ENCODE measurements around the gene KHDC3L.

The KHDC3L gene

DNA sequence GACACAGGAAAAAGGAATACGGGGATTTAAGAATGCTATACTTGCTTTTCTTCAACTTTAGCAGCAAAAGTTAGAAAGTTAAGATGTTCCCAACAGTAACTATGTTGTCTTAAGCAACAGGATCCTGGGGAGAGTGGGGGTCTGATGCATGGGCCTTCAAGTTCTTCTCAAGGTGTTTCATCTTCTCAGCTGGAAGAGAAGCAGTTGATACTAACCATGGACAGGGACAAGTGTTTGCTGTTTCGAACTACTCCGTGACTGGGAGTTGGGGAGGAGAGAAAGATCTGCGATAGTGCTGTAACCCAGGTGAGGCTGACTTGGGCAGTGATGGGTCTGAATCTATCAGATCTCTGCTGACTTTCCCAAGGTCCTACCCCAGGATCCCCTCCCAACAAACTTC, 6.2 kb downstream of the KHDC3L start:
- TF ChIP-seq TEAD4 (IDR thresholded peaks at IDR 0.05) = no peak
- no peak for TF ChIP-seq ZBTB7A (IDR thresholded peaks at IDR 0.05; ENCODE audit: low read depth)
- no peak for TF ChIP-seq YY1 (IDR thresholded peaks at IDR 0.05; ENCODE audit: low read depth)
- TF ChIP-seq CEBPB (IDR thresholded peaks at IDR 0.05) = no peak
- TF ChIP-seq EGR1 (IDR thresholded peaks at IDR 0.05) = no peak
- TF ChIP-seq, protein P1, sequence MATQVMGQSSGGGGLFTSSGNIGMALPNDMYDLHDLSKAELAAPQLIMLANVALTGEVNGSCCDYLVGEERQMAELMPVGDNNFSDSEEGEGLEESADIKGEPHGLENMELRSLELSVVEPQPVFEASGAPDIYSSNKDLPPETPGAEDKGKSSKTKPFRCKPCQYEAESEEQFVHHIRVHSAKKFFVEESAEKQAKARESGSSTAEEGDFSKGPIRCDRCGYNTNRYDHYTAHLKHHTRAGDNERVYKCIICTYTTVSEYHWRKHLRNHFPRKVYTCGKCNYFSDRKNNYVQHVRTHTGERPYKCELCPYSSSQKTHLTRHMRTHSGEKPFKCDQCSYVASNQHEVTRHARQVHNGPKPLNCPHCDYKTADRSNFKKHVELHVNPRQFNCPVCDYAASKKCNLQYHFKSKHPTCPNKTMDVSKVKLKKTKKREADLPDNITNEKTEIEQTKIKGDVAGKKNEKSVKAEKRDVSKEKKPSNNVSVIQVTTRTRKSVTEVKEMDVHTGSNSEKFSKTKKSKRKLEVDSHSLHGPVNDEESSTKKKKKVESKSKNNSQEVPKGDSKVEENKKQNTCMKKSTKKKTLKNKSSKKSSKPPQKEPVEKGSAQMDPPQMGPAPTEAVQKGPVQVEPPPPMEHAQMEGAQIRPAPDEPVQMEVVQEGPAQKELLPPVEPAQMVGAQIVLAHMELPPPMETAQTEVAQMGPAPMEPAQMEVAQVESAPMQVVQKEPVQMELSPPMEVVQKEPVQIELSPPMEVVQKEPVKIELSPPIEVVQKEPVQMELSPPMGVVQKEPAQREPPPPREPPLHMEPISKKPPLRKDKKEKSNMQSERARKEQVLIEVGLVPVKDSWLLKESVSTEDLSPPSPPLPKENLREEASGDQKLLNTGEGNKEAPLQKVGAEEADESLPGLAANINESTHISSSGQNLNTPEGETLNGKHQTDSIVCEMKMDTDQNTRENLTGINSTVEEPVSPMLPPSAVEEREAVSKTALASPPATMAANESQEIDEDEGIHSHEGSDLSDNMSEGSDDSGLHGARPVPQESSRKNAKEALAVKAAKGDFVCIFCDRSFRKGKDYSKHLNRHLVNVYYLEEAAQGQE (IDR thresholded peaks at IDR 0.05; ENCODE audit: low read depth) = no peak
- no peak for TF ChIP-seq EP300 (IDR thresholded peaks at IDR 0.05; ENCODE audit: borderline replicate concordance)
- TF ChIP-seq, protein P2, sequence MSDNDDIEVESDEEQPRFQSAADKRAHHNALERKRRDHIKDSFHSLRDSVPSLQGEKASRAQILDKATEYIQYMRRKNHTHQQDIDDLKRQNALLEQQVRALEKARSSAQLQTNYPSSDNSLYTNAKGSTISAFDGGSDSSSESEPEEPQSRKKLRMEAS (IDR thresholded peaks at IDR 0.05) = no peak
- TF ChIP-seq, protein P3, sequence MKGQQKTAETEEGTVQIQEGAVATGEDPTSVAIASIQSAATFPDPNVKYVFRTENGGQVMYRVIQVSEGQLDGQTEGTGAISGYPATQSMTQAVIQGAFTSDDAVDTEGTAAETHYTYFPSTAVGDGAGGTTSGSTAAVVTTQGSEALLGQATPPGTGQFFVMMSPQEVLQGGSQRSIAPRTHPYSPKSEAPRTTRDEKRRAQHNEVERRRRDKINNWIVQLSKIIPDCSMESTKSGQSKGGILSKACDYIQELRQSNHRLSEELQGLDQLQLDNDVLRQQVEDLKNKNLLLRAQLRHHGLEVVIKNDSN (IDR thresholded peaks at IDR 0.05) = no peak
- TF ChIP-seq TAF1 (IDR thresholded peaks at IDR 0.05; ENCODE audit: low read depth) = no peak
- no peak for TF ChIP-seq TCF12 (IDR thresholded peaks at IDR 0.05; ENCODE audit: low read depth)
- TF ChIP-seq FOXM1 (IDR thresholded peaks at IDR 0.05; ENCODE audit: borderline replicate concordance, low read depth) = no peak
- no peak for TF ChIP-seq RAD21 (IDR thresholded peaks at IDR 0.05; ENCODE audit: low read depth)
- TF ChIP-seq CREB1 (IDR thresholded peaks at IDR 0.05; ENCODE audit: low read depth) = no peak
- no peak for TF ChIP-seq NFIC (IDR thresholded peaks at IDR 0.05)

DNA sequence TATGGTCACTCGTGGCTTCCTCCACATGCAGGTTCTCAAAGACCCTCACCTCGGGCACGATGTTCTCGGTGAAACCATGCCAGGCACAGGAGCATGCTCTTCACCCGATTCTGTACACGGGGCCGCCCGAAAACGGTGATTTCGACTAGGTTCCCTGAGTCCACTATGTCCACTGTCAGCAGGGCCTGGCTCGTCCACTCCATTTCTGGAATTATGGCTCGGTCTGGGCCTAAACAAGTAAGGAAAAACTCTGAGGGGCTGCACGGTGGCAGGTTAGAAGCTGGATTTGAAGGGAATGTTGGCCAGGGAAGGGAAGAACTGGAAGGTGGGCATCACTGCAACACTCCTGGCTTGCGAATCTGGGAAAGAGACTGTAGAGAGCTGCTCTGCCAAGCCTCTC, 6.7 kb downstream of the KHDC3L start:
- no peak for TF ChIP-seq TCF12 (IDR thresholded peaks at IDR 0.05; ENCODE audit: low read depth)

DNA sequence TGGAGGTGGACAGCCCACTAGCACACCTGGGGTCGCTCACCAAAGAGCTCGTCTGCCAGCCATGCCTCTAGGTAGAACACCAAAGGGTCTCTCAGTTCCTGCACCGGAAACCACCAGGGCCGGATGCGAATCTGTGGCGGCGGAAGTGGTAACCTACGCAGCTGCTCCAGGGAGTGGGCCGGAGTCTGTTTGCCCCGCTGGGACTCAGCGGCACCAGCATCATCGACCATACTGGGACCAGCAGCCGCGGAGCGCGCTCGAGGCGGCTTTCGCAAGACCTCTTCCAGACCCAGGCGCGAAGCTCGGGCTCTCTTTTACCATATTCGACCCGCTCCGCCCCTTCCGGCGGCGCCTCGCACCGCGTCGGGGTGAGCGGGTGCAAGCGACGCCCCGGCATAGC, 7.1 kb downstream of the KHDC3L start, which contains the start of gene OOEP:
TSS of gene OOEP (minus strand) at position 335 of the 400 bp plus-strand sequence. CDS start at position 230, 105 bp downstream.
- TF ChIP-seq ZBTB7A (IDR thresholded peaks at IDR 0.05; ENCODE audit: low read depth) (no peak), YY1 (IDR thresholded peaks at IDR 0.05; ENCODE audit: low read depth) (no peak), TEAD4 (IDR thresholded peaks at IDR 0.05) (no peak), NFIC (IDR thresholded peaks at IDR 0.05) (no peak), EGR1 (IDR thresholded peaks at IDR 0.05) (no peak), EP300 (IDR thresholded peaks at IDR 0.05; ENCODE audit: borderline replicate concordance) (no peak), TCF12 (IDR thresholded peaks at IDR 0.05; ENCODE audit: low read depth) (no peak), CREB1 (IDR thresholded peaks at IDR 0.05; ENCODE audit: low read depth) (no peak)
- TF ChIP-seq, protein P2 (IDR thresholded peaks at IDR 0.05) = no peak
- TF ChIP-seq, protein P1 (IDR thresholded peaks at IDR 0.05; ENCODE audit: low read depth) = no peak

DNA sequence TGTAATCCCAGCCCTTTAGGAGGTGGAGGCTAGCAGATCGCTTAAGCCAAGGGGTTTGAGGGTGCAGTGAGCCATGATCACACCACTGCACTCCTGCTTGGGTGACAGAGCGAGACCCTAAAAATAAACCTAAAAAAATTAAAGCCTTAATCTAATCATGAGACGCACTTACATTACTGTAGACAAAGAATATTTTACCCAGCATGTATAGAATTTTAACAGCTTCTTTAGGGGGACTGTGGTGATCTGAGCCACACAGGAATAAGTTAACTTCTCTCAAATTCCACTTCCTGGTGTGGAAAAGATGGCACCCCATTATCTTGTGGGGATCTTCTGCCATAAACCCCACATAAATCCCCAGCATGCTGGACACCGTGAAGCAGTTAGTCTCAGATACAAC, 9.5 kb downstream of the KHDC3L start:
- TF ChIP-seq EP300 (IDR thresholded peaks at IDR 0.05; ENCODE audit: borderline replicate concordance) = no peak
- no peak for TF ChIP-seq EGR1 (IDR thresholded peaks at IDR 0.05)
- TF ChIP-seq TEAD4 (IDR thresholded peaks at IDR 0.05) = no peak
- no peak for TF ChIP-seq YY1 (IDR thresholded peaks at IDR 0.05; ENCODE audit: low read depth)

DNA sequence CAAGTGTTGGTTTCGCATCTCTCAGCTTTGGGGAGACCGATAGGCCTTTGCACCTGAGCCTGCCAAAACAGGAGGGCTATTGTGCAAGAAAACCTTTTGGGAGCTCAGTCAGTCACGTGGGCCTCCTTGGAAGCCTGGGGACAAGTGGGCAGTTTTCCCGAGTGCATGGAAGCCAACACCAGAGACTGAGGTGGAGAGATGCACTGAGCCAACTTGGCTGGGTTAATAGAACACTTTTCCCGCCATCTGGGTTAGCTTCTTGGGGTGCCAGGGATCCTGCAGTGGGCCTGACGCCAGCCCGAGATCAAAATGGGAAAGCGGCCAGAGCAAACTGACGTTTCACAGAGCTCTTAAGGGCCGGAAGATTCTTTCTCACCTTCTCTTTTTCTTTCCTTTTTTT, 10.1 kb downstream of the KHDC3L start:
- no peak for TF ChIP-seq TAF1 (IDR thresholded peaks at IDR 0.05; ENCODE audit: low read depth)
- no peak for TF ChIP-seq NFIC (IDR thresholded peaks at IDR 0.05)
- TF ChIP-seq EGR1 (IDR thresholded peaks at IDR 0.05) = no peak
- TF ChIP-seq CREB1 (IDR thresholded peaks at IDR 0.05; ENCODE audit: low read depth) = no peak
- TF ChIP-seq, protein P1 (IDR thresholded peaks at IDR 0.05; ENCODE audit: low read depth) = no peak
- TF ChIP-seq, protein P2 (IDR thresholded peaks at IDR 0.05) = no peak
- TF ChIP-seq TCF12 (IDR thresholded peaks at IDR 0.05; ENCODE audit: low read depth) = no peak
- TF ChIP-seq RAD21 (IDR thresholded peaks at IDR 0.05; ENCODE audit: low read depth) = no peak
- no peak for TF ChIP-seq TEAD4 (IDR thresholded peaks at IDR 0.05)
- no peak for TF ChIP-seq CEBPB (IDR thresholded peaks at IDR 0.05)
- TF ChIP-seq YY1 (IDR thresholded peaks at IDR 0.05; ENCODE audit: low read depth) = no peak
- TF ChIP-seq ZBTB7A (IDR thresholded peaks at IDR 0.05; ENCODE audit: low read depth) = no peak
- no peak for TF ChIP-seq EP300 (IDR thresholded peaks at IDR 0.05; ENCODE audit: borderline replicate concordance)
- TF ChIP-seq, protein P3 (IDR thresholded peaks at IDR 0.05) = no peak
- no peak for TF ChIP-seq FOXM1 (IDR thresholded peaks at IDR 0.05; ENCODE audit: borderline replicate concordance, low read depth)
